GM12873 (cell line): ENCODE results near the gene TBX2.

Experiments
- TF ChIP-seq, protein P1 (sequence below): IDR thresholded peaks from 2 replicates; pipeline ENCODE4 v1.5.1; 2012; ENCODE audit warnings: low read depth, mild to moderate bottlenecking, moderate library complexity, low read length, control low read depth; ENCODE audit not compliant: insufficient read depth; ENCODE audit errors: missing control alignments

Gene TBX2

GRCh38 chr17:61399131-61400065 is at the start of gene TBX2:
Gene TBX2, plus strand, starts transcription at chr17:61399843. Its CDS starts 334 bp downstream, at chr17:61400177.
- TF ChIP-seq, protein P1, sequence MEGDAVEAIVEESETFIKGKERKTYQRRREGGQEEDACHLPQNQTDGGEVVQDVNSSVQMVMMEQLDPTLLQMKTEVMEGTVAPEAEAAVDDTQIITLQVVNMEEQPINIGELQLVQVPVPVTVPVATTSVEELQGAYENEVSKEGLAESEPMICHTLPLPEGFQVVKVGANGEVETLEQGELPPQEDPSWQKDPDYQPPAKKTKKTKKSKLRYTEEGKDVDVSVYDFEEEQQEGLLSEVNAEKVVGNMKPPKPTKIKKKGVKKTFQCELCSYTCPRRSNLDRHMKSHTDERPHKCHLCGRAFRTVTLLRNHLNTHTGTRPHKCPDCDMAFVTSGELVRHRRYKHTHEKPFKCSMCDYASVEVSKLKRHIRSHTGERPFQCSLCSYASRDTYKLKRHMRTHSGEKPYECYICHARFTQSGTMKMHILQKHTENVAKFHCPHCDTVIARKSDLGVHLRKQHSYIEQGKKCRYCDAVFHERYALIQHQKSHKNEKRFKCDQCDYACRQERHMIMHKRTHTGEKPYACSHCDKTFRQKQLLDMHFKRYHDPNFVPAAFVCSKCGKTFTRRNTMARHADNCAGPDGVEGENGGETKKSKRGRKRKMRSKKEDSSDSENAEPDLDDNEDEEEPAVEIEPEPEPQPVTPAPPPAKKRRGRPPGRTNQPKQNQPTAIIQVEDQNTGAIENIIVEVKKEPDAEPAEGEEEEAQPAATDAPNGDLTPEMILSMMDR, result no peak

DNA sequence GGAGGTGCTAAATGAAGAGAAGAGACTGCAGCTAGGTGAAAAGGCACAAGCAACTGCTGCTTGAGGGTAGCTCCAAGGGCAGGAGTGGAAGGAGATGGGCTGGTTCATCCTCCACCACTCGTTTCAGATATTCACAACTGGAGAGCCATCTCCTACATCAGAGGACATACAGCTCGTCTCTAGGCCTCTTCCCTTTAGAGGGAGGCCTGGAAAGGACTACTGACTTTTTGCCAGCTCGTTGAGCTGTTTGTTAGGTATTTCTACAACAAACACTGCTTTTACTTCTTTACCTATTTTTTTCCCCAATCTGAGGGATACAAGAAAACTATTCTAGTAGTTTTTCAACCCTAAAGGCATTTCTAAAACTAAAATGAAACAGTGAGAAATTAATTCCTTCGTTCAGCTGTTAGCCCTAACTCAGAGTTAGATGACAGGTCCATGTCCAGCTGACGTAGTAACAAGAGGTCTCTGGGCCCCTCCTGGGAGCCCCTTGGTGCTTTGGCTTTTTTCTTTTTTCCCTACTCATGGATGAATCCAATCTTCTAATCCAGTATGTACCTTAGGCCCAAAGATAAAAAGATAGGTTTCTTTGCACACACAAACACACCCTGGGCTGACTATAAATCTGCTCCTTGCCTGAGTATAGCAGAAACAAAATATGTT is 47.8 kb upstream of the TBX2 start:
- TF ChIP-seq, protein P1, result no peak

DNA sequence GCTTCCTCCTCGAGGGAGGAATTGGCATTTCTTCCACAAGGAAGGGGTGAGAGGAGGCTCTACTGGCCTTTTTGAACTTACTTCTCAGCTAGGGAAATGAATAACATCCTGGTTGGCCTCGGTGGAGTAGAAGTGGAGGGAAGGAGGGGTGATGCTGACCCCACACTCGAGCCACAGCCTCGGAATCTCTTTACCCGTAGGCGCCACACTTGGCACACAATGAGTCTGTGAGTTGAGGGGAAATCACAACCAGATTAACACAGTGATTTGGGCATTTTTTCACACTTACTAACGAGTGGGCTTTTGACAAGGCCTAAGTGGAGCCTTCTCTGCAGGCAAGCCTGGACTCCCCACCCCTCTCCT is 47.3 kb upstream of the TBX2 start:
- TF ChIP-seq, protein P1, result no peak

- TF ChIP-seq, protein P1, result no peak
Measured at GRCh38 chr17:61352781-61353491, 46.7 kb upstream of the TBX2 start.

- TF ChIP-seq, protein P1, result no peak
Measured at GRCh38 chr17:61353615-61354014, 46.0 kb upstream of the TBX2 start.

- TF ChIP-seq, protein P1, result no peak
Measured at GRCh38 chr17:61354895-61355874, 44.5 kb upstream of the TBX2 start.
